Measurements from ENCODE around the gene PREPL. TPM values are rescaled to one million over a fixed set of nuclear protein-coding genes. Genes with fewer than 3 reads are reported as not detected.
A peak's percentile ranks its signal among the peaks of the same experiment; 100 is the strongest.

PREPL gene
- total and polyA plus RNA-seq, 9 of the 15 experiments (the other 6 are each of a cell fraction or from before 2014, with no cell fraction given) = 11.6 to 58.9 (median 27.2) TPM

DNA sequence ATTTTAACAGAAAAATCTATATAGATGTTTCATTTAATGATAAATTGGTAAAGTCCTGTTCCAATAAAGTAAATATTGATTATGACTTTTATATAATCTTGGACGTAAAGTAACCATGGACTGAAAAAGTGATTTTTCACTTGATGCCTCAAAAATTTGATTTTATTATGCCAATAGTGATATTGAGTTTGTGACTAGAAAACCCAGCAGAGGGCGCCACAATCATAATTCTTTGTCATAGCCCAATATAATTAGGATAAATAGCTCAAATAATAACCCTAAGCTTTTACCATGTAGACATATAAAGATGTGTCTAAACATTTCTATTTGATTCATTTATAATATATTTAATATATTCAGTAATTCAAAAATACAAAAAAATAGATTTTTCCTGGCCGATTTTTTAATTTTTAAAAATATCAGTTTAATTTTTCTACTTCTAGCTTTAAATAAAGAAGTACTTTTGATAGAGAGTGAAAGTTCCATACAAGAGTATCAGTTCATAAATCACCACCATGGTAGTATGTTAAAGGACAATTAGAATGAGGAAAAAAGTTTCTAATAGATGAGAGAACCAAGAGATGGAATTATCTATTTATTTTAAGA, 31.1 kb upstream of the PREPL start (continued):
- TF ChIP-seq, protein P1, sequence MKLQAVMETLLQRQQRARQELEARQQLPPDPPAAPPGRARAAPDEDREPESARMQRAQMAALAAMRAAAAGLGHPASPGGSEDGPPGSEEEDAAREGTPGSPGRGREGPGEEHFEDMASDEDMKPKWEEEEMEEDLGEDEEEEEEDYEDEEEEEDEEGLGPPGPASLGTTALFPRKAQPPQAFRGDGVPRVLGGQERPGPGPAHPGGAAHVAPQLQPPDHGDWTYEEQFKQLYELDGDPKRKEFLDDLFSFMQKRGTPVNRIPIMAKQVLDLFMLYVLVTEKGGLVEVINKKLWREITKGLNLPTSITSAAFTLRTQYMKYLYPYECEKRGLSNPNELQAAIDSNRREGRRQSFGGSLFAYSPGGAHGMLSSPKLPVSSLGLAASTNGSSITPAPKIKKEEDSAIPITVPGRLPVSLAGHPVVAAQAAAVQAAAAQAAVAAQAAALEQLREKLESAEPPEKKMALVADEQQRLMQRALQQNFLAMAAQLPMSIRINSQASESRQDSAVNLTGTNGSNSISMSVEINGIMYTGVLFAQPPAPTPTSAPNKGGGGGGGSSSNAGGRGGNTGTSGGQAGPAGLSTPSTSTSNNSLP (IDR thresholded peaks at IDR 0.05; ENCODE audit: borderline replicate concordance, low read depth, low read length) = peak; percentile 89; the same call in 1 of the 2 replicates
- no peak for TF ChIP-seq ZBTB1 (CRISPR knock-in tag; IDR thresholded peaks at IDR 0.05; ENCODE audit: borderline replicate concordance, low read depth)
- TF ChIP-seq, protein P2, sequence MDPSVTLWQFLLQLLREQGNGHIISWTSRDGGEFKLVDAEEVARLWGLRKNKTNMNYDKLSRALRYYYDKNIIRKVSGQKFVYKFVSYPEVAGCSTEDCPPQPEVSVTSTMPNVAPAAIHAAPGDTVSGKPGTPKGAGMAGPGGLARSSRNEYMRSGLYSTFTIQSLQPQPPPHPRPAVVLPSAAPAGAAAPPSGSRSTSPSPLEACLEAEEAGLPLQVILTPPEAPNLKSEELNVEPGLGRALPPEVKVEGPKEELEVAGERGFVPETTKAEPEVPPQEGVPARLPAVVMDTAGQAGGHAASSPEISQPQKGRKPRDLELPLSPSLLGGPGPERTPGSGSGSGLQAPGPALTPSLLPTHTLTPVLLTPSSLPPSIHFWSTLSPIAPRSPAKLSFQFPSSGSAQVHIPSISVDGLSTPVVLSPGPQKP (CRISPR knock-in tag; IDR thresholded peaks at IDR 0.05) = no peak
- TF ChIP-seq ILF3 (IDR thresholded peaks at IDR 0.05; ENCODE audit: borderline replicate concordance) = no peak
- TF ChIP-seq, protein P3, sequence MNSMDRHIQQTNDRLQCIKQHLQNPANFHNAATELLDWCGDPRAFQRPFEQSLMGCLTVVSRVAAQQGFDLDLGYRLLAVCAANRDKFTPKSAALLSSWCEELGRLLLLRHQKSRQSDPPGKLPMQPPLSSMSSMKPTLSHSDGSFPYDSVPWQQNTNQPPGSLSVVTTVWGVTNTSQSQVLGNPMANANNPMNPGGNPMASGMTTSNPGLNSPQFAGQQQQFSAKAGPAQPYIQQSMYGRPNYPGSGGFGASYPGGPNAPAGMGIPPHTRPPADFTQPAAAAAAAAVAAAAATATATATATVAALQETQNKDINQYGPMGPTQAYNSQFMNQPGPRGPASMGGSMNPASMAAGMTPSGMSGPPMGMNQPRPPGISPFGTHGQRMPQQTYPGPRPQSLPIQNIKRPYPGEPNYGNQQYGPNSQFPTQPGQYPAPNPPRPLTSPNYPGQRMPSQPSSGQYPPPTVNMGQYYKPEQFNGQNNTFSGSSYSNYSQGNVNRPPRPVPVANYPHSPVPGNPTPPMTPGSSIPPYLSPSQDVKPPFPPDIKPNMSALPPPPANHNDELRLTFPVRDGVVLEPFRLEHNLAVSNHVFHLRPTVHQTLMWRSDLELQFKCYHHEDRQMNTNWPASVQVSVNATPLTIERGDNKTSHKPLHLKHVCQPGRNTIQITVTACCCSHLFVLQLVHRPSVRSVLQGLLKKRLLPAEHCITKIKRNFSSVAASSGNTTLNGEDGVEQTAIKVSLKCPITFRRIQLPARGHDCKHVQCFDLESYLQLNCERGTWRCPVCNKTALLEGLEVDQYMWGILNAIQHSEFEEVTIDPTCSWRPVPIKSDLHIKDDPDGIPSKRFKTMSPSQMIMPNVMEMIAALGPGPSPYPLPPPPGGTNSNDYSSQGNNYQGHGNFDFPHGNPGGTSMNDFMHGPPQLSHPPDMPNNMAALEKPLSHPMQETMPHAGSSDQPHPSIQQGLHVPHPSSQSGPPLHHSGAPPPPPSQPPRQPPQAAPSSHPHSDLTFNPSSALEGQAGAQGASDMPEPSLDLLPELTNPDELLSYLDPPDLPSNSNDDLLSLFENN (IDR thresholded peaks at IDR 0.05; ENCODE audit: low read depth in 2 of 2, low read length in 2 of 2) = no peak
- TF ChIP-seq TOE1 (IDR thresholded peaks at IDR 0.05; ENCODE audit: borderline replicate concordance) = no peak
- TF ChIP-seq TOE1 (CRISPR knock-in tag; IDR thresholded peaks at IDR 0.05; ENCODE audit: borderline replicate concordance, low read depth) = no peak
- no peak for TF ChIP-seq DNMT1 (IDR thresholded peaks at IDR 0.05)
- TF ChIP-seq, protein P4, sequence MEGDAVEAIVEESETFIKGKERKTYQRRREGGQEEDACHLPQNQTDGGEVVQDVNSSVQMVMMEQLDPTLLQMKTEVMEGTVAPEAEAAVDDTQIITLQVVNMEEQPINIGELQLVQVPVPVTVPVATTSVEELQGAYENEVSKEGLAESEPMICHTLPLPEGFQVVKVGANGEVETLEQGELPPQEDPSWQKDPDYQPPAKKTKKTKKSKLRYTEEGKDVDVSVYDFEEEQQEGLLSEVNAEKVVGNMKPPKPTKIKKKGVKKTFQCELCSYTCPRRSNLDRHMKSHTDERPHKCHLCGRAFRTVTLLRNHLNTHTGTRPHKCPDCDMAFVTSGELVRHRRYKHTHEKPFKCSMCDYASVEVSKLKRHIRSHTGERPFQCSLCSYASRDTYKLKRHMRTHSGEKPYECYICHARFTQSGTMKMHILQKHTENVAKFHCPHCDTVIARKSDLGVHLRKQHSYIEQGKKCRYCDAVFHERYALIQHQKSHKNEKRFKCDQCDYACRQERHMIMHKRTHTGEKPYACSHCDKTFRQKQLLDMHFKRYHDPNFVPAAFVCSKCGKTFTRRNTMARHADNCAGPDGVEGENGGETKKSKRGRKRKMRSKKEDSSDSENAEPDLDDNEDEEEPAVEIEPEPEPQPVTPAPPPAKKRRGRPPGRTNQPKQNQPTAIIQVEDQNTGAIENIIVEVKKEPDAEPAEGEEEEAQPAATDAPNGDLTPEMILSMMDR (IDR thresholded peaks at IDR 0.05 in 2 of 3, conservative IDR thresholded peaks at IDR 0.05 in 1 of 3; ENCODE audit: insufficient read depth in 2 of 3, low read depth in 1 of 3, low read length in 3 of 3) = peak in 2 of 3 experiments; percentile 63 to 71; a peak in 4 of 6 replicates

Measured in K562 (cell line).